GM23338 (cell line): Measurements from ENCODE around the gene PSMA3.

Experiments
- CTCF ChIP-seq, 2 experiments: fragments of 200-600 bp in 1 of 2; sonication (generic) in 1 of 2; conservative IDR thresholded peaks; 2 replicates each; pipeline versions ENCODE4 v1.5.1 to v1.6.1; 2016 to 2017; ENCODE audit warnings: antibody characterized with exemption in 2 of 2, low read depth in 2 of 2, mild to moderate bottlenecking in 2 of 2, moderate library complexity in 1 of 2
- EZH2 ChIP-seq: fragments of 200-600 bp; sonication (generic); IDR thresholded peaks from one replicate; pipeline ENCODE4 v1.8.0; 2017; ENCODE audit warnings: antibody characterized with exemption, mild to moderate bottlenecking, low read depth; ENCODE audit not compliant: unreplicated experiment
- POLR2AphosphoS5 ChIP-seq: IDR thresholded peaks from 2 replicates; pipeline ENCODE4 v1.6.1; 2016; ENCODE audit warnings: antibody characterized with exemption, low read depth
- REST ChIP-seq: IDR thresholded peaks from one replicate; pipeline ENCODE4 v1.6.1; 2018; ENCODE audit warnings: antibody characterized with exemption; ENCODE audit not compliant: unreplicated experiment
- ZNF462 ChIP-seq: fragments of 250-450 bp; sonication (Bioruptor Pico); IDR thresholded peaks from 2 replicates; pipeline ENCODE4 v1.5.0; 2020; ENCODE audit warnings: mild to moderate bottlenecking, moderate library complexity

- no peak for TF ChIP-seq ZNF462 (CRISPR knock-in tag)
- no peak for TF ChIP-seq CTCF (conservative IDR thresholded peaks at IDR 0.05; ENCODE audit: low read depth in 2 of 2)
- no peak for TF ChIP-seq EZH2
- TF ChIP-seq POLR2AphosphoS5, result no peak
- TF ChIP-seq REST, result no peak
Observed at GRCh38 chr14:58292187-58292586, 47.5 kb downstream of the PSMA3 start.
